ENCODE data around the gene AKIRIN2. TPM values are rescaled to one million over a fixed set of nuclear protein-coding genes. Genes with fewer than 3 reads are reported as not detected.
"Not testable (repeated sequence)": the region's sequence is repeated elsewhere in the genome, so short reads cannot be mapped to it uniquely, and the experiment has no call there.

The AKIRIN2 gene
- total RNA-seq, 1 donor from 2014 or later: 15.7 TPM

DNA sequence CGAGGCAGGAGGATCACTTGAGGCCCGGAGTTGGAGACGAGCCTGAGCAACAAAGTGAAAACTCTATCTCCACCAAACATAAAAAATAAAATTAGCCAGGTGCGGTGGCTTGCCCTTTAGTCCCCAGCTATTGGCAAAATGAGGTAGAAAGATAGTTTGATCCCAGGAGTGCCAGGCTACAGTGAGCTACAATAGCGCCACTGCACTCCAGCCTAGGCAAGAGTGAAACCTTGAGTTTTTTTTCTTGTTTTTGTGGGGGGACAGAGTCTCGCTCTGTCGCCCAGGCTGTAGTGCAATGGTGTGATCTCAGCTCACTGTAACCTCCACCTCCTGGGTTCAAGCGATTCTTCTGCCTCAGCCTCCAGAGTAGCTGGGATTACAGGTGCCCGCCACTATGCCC, 14.1 kb downstream of the AKIRIN2 start:
- DNase-seq (ENCODE audit: low read depth in 2 of 2): not testable (repeated sequence)

GRCh38 chr6:87687296-87687695, 14.7 kb downstream of the AKIRIN2 start:
- DNase-seq (ENCODE audit: low read depth in 2 of 2): no peak

DNA sequence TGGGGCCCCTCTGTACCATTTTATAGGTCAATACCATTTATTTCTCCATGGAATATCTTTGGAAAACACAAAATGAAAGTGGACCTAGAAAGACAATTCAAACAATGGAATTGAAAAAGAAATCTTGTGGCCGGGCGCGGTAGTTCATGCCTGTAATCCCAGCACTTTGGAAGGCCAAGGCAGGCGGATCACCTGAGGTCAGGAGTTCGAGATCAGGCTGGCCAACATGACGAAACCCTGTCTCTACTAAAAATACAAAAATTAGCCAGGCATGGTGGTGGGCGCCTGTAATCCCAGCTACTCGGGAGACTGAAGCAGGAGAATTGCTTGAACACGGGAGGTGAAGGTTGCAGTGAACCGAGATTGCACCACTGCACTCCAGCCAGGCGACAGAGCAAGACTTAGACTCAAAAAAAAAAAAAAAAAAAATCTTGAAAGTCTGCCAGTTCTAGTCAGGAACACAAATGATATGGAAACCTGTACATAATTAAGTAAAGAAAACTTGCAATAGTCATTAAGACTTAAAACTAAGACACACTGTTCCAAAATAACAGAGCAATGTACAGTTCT, 15.3 kb downstream of the AKIRIN2 start:
- not testable (repeated sequence) for DNase-seq (ENCODE audit: low read depth in 2 of 2)

DNA sequence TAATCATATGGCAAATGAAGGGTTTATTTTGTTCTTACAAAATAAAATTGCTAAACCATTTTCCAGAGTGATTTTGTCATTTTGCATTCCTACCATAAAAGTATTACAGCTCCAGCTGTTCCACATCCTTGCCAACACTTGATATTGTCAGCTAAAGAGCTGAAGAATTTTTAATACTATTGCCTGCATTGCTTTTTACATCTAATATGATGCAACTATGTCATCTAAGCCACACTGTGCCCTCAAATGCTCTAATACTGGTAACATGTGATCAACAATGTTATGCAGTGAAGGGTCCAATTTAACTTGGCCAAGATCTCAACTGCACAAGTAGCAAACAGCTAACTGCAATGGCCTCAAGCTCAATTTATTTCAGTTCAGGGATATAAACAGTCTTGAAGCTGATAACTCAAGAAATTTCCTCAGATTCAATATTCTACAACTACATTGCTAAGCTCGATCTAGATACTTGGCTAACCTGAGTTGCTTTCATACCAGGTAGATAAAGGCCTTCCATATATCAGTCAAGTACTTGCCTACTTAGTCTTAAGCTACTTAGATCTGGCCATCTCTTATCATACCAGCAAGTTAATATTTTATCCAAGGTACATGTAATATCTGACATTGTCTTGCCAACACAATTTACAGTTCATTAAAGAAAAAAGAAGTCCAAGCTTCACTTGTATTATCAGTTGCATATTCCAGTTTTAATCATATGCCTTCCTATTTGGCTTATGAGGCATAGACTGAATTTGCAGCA, 17.0 kb downstream of the AKIRIN2 start:
- DNase-seq (ENCODE audit: low read depth in 2 of 2): no peak

DNA sequence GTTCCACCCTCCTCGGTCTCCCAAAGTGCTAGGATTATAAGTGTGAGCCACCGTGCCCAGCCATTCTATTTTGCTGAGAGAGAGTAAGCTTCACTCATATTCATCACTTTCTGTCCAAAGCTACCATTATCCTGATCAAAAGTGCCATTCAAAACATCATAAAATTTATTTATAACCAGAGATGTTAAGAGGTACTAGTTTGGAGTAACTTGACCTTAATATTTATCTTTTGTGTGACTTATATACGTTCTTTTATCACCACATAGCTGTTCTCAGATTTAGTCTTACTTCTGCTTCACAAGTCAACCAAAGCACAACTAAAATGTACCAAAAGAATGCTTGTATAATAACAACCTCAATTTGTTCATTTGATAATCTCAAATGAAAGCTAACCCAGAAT, 18.1 kb downstream of the AKIRIN2 start:
- no peak for DNase-seq (ENCODE audit: low read depth in 2 of 2)

DNA sequence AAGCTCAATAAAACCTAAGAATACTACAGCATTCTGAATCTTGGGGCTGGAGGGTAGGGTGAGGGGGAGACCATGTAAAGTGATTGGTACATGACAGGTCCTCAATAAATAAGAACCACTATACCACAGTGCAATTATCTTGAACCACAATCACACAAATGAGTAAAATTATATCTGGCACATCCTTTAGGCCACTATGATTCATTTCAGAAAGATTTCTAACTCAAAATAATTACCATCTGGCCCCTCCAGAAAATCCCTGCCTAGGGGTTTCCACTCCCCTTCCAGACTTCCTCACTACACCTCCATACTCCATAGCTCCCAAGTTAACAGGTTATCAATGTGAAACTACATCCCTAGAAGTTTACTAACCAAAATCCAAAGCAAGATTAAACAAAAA, 19.7 kb downstream of the AKIRIN2 start:
- no peak for DNase-seq (ENCODE audit: low read depth in 2 of 2)

DNA sequence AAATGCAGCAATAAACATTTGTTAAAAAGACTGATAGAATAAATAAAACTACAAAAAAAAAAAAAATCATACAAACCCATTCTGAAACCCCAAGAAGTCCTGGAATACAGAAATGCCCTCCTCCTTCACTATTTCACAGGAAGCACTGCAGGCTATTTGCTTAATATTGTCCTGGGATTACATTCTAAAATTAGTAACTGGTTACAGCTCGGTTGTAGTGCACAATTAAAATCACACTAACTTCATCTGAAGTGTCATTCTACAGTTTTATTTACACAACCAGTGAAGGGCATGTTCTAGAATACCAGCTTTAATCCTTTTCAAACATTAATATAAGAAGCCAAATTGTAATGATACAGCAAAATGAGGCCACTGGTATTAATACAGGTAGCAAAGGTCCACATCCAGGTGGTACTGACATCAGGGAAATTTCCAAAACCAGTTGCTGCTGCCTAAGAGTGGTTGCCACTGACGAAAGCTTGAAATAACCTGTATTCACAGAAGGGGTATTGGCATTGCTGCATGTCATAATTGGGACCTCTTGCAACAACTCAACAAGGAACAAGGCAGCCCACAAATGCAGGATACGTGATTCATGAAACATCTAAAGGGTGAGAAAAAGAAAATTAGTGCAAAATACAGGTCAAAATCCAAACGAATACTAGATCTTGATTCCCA, 26.9 kb downstream of the AKIRIN2 start:
- DNase-seq (ENCODE audit: low read depth in 2 of 2): no peak

DNA sequence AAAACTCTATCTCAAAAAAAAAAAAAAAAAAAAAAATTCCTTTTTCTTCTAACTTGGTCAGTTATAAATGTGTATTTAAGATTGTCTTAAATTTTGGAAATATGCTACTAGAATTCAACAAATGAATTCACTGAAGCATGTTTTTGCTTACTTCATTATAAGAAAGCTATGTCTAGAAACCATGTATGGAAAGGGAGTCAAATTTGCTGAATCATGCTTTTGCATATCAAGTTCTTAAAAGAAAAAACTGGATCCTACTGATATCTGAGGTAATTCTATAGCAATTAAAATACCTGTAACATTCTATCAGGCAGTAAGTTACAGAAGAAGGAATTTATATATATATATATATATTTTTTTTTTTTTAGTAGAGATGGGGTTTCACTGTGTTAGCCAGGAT, 27.7 kb downstream of the AKIRIN2 start:
- no peak for DNase-seq (ENCODE audit: low read depth in 2 of 2)

- no peak for DNase-seq (ENCODE audit: low read depth in 2 of 2)
These were observed 28.8 kb downstream of the AKIRIN2 start for GRCh38 chr6:87673237-87673636.

GRCh38 chr6:87672641-87673040, 29.4 kb downstream of the AKIRIN2 start:
- DNase-seq (ENCODE audit: low read depth in 2 of 2): no peak

DNA sequence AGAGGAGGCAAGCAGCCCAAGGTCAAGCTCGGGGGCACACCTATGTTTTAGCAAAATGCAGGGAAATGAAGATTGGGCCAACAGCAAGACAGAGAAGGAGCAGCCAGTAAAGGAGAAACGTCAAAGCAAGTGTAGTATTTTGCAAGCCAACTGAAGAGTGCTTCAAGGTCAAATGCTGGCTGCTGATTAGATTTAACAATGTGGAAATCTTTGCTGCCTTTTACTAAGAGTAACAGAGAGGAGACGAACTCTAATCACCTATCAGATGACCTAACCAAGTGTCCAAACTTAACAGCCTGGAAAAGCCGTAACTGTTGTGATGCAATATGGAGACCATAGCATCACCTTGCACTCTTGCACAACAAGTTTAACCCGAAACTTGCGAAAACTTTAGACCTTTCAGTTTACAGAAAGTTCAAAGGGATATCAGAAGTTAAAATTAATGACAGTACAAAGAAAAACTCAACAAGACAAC, 30.4 kb downstream of the AKIRIN2 start:
- DNase-seq (ENCODE audit: low read depth in 2 of 2): no peak

DNA sequence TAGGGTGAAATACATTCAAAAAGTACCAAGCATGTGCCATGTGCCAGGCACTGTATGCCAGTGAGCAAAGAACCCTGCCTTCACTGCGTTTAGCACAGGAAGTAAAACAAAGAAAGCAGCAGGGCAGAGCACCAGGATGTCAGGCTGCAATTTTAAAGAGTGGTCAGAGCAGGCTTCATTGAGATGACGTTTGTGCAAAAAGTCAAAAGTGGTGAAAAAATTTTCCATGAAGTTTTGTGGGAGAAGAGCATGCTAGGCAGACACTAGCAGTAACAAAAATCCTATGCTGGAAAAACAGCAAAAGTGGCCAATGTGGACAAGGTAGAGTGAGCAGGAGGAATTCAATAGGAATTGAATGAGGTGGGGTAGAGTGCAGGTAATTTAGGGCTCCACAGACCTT, 31.3 kb downstream of the AKIRIN2 start:
- peak in 1 of 2 donors; percentile 45 for DNase-seq (ENCODE audit: low read depth in 2 of 2)

DNA sequence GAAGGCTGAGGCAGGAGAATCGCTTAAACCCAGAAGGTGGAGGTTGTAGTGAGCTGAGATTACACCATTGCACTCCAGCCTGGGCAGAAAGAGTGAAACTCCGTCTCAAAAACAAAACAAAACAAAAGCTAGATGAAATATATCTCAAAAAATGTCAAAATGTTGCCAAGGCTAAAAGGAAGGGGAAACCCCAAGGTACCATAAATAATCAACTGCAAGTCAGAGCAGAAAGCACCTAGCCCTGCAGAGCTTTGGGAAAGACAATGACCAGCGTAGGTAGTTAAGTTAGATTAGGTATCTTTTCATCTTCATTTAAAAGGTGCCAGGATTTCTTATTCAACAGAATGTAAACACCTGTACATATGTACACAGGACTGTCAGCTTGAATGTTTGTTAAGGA, 33.0 kb downstream of the AKIRIN2 start:
- no peak for DNase-seq (ENCODE audit: low read depth in 2 of 2)

- no peak for DNase-seq (ENCODE audit: low read depth in 2 of 2)
These were observed 34.0 kb downstream of the AKIRIN2 start for GRCh38 chr6:87668013-87668412.

DNA sequence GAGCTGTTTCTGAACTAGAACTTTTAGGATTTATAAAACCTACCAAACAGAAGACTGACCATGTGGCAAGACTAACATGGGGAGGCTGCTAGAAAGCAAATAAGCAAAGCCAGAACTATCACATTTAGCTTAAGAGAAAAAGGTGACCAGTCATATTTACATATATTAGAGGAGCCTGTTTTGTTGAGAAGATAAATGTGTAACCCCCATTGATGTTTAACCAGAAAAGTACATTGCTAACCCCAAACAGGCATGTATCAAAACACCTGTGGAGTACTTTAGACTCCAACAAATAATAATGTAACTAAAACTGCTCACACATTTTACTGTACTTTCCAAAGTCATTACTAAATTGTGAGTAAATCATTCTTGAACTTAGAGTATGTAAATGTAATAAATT, 35.0 kb downstream of the AKIRIN2 start:
- DNase-seq (ENCODE audit: low read depth in 2 of 2): no peak

DNA sequence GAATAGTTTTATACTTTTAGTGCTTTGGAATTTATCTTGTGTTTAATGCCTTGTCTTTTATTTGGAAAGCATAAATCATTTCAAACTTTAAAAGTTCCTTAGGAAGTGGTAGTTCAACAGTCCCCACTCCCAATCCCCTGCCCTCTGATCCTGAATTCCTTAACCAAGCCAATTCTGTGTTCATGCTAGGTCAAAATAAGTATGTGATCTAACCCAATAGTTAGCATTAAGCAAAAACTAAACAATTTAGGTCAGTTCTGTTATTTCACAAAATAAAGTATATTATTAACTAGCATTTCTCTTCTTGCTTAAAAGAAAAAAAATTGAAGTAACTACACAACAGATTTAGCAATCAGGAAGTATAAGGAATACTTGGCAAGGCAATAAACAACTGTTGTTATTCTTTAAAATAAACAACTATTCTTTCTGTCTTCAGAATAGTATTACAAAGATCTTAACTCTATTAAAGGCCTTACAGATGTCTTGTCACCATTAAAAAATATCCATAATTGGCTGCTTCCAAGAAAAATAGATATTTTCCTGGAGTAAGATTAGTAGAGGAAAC, 37.0 kb downstream of the AKIRIN2 start:
- no peak for DNase-seq (ENCODE audit: low read depth in 2 of 2)

- DNase-seq (ENCODE audit: low read depth in 2 of 2): no peak
These were observed 38.6 kb downstream of the AKIRIN2 start for GRCh38 chr6:87663434-87663833.

- DNase-seq (ENCODE audit: low read depth in 2 of 2): no peak
These were observed 40.5 kb downstream of the AKIRIN2 start for GRCh38 chr6:87661503-87661902.

GRCh38 chr6:87661016-87661415, 41.0 kb downstream of the AKIRIN2 start:
- no peak for DNase-seq (ENCODE audit: low read depth in 2 of 2)

DNA sequence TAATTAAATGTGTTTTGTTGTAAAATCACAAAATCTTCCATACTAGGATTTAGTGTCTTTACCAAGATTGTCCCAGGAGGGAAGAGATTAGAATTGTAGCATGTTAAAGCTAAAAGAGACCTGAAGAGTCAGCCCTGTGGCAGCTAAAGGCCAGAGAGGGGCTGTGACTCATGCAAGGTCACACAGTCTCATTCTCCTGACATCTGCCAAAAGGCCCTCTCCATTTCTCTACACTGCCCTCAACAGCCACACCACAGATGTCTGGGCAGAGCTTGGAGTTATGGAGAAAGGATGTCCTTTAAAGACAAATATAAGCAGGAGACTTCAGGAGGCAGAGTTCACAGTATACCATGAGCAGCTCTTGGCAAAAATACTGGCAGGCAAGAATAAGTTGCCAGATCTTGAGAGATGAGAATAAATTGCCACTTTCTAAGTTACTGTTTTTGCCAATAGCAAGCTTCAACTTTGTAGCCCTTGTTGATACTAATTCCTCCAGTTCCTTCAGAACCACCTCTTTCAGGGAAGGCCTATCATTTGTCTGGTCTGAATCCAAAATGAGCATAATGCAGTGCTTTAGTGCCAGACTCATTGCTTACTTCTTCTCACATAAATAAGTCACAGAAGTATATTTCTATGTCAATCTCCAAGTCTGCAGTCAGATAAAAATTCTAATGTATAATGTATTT, 41.7 kb downstream of the AKIRIN2 start:
- peak in 1 of 2 donors; percentile 70 for DNase-seq (ENCODE audit: low read depth in 2 of 2)

GRCh38 chr6:87658516-87658915, 43.5 kb downstream of the AKIRIN2 start:
- peak; percentile 15 to 27 for DNase-seq (ENCODE audit: low read depth in 2 of 2)

- peak; percentile 12 to 61 for DNase-seq (ENCODE audit: low read depth in 2 of 2)
These were observed 45.2 kb downstream of the AKIRIN2 start for GRCh38 chr6:87656857-87657256.
